ENCODE measurements around the gene TMEM44.
"Not testable (repeated sequence)": the region's sequence is repeated elsewhere in the genome, so short reads cannot be mapped to it uniquely, and the experiment has no call there.

The TMEM44 gene

DNA sequence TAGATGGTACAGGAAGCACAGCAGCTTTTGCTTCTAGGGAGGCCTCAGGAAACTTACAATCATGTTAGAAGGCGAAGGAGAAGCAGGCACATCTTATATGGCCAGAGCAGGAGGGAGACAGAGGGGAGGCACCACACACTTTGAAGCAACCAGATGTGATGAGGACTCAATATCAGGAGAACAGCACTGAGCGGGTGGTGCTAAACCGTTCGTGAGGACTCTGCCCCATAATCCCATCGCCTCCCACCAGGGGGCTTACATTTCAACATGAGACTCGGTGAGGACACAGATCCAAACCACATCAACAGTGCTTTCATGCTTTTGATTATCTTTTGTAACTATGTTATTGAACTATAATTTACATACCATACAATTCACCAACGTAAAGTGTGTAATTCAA lies 7.6 kb upstream of the TMEM44 start:
- DNase-seq, result no peak

DNA sequence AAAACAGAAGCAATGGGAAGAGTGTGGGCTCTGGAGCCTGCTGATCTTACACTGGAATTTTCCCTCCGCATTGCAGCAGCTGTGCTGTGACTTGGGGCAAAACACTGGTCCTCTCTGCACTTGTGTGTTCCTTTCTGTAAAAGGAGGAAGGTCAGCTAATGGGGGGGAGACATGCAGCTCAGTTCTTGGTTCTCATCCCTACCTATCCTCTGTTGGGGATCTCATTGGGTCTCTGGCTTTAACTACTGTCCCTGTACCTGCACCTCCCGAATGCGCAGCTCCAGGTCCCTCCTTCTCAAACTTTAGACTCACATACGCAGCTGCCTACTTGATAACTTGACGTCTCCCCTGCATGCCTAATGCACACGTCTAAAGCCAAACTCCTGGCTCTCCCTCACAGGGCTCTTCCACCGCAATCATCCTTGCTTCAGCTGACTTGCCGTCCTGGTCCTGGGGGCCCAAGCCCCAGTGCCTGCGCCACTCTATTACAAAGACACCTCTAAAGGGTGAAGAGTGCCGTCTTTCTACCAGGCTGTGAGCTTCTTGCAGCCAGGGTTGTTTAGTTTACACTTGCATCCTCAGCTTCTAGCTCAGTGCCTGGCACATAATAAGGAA lies 5.9 kb upstream of the TMEM44 start:
- DNase-seq, result no peak

DNA sequence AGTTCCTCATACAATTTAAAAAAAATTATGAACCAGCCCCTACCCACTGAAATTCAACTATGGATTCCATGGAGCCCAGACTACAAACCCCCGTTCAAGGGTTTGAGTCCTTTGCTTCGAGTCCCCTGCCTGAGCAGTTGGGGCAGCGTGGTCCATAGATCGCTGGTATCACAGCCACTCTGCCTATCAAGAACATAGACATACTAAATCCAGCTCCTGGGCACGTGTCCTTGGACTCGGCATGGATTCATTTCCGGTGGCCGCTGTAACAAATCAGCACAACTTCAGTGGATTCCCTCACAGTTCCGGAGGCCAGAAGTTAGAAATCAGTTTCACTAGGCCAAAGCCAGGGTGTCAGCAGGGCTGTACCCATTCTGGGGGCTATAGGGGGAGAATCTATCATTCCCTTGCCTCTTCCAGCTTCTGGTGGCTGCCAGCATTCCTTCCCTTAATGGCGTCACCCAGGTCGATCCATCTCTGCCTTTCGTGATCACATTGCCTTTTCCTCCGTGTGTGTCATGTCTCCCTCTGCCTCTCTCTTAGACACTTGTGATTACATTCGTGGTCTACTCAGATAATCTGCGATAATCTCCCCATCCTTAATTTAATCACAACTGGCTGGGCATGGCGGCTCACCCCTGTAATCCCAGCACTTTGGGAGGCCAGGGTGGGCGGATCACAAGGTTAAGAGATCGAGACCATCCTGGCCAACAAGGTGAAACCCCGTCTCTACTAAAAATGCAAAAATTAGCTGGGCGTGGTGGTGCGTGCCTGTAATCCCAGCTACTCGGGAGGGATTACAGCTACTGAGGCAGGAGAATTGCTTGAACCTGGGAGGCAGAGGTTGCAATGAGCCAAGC lies 4.6 kb upstream of the TMEM44 start:
- DNase-seq, result no peak

DNA sequence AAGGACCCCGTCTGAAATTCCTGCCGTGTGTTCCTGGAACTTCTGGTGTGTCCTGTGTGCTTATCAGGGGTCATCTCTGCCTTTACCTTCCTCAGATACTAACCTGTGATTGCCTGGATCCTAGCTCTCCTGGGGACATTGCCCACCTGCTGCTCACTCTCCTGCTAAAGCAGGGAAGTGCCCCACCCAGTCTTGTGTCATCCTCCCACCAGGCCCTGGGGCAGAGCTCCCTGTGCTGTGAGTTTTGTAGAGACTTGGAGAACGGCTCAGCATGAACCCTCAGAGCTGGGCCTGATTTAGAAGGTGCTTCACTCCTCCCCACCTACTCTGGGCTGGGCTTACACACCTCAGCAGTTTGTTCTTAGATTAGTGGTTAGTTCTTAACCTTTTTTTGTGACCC lies 3.8 kb upstream of the TMEM44 start:
- no peak for DNase-seq

- DNase-seq, result peak; percentile 85
Measured at GRCh38 chr3:194632809-194633348, 340 bp downstream of the TMEM44 start.

DNA sequence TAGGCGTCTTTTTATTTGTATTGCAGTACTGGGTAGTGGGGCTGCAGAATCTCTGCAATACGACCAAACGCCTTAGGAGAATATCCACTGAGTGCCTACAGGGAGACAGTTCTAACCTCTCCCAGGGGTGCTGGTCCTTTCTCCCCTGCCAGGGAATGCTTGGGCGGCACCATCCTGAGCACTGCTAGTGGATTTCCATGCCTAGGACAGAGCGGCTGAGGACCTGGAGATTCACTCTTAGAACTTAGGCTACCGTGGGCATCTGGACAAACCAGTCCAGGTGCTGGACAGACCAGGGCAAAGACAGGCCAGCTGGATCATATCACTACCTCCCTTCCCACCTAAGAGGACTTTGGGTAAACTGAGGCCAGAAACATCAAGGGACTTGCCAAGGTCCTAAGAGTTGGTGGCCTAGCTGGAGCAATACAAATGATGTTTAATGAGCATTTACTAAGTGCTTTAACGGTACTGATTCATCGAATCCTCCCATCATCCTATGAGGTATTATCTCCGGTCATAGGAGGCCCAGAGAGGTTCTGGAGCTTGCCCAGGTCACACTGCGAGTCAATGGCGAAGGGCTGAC lies 902 bp downstream of the TMEM44 start:
- DNase-seq, result no peak

- no peak for DNase-seq
Measured at GRCh38 chr3:194631696-194632095, 1.5 kb downstream of the TMEM44 start.

- not testable (repeated sequence) for DNase-seq
Measured at GRCh38 chr3:194630681-194631080, 2.5 kb downstream of the TMEM44 start.

DNA sequence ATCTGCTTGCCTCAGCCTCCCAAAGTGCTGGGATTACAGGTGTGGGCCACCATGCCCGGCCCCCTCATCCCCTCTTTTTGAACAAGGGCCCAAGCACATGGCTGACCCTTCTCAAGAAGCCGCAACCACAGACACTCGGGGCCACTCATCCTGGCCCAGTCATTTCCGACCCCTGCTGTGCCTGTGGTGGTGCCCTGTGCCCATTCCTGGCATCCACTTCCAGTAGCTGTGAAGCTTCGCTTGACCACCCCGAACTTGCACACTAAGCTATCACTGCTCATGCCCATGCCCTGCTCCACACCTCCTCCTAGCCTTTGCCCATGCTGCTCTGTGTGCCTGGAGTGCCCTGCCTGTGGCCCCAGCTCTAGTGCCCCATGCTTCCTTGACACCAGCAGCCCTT lies 8.3 kb downstream of the TMEM44 start:
- DNase-seq, result no peak

DNA sequence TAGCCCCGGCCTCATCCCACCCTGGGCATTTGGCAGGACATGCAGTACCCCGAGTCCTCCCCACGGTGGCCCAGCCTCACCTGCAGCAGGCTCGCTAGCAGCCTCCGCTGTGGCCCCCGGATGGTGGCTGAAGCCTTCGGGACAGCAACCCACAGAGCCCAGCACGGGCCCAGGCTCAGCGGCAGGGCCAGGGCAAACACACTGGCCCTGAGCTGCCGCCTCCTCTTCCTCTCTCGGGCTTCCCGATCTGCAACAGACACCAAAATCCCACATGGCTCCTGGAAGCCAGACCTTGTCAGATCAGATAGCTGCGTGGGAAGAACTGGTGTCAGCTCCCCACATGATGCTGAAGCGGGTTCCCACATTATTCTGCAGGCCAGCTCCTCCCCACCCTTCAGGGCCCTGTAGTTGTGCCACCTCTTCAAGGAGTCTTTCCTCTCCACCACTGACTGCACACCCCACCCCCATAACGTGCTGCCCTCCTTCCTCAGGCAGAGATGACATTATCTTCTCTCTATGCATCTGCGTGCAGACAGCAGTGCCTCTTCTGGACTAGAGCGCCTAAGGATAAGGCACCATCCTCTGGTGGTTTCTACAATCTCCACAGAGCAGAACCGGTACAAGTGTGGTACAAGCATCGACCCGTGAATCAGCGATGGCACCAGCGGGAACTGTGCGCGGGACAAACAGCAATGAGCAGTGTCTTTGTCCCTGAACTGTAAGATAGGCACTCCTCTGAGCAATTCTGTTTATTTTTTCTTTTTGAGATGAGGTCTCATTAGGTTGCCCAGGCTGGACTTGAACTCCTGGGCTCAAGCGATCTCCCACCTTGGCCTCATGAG lies 9.5 kb downstream of the TMEM44 start:
- DNase-seq, result no peak

DNA sequence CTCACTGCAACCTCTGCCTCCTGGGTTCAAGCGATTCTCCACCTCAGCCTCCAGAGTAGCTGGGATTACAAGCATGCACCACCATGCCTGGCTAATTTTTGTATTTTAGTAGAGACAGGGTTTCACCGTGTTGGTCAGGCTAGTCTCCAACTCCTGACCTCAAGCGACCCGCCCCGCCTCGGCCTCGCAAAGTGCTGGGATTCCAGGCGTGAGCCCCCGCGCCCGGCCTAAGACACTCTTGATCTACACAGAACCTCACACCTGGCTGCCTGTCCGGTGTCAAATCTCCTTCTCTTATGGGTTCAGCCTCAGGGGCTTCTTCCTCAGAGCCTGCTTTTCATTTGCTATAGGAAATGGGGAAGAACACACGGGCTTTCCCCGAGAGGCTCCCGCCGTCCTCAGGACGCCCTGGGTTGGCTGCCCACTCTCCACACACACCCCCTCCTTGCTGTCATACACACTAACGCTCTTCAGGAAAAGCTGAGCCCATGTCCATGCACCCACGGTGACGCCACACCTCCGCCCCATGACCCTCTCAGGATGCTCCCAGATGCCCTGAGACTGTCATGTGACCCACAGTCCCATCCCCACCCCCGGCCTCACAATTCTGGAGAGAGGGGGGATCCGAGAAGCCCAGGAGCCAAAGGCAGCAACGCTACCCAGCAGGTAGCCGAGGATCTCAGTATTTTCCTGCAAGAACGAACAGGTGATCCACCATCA lies 10.4 kb downstream of the TMEM44 start:
- no peak for DNase-seq

- no peak for DNase-seq
Measured at GRCh38 chr3:194621947-194622346, 11.3 kb downstream of the TMEM44 start.

GRCh38 chr3:194620196-194620595 lies 13.0 kb downstream of the TMEM44 start:
- DNase-seq, result no peak

DNA sequence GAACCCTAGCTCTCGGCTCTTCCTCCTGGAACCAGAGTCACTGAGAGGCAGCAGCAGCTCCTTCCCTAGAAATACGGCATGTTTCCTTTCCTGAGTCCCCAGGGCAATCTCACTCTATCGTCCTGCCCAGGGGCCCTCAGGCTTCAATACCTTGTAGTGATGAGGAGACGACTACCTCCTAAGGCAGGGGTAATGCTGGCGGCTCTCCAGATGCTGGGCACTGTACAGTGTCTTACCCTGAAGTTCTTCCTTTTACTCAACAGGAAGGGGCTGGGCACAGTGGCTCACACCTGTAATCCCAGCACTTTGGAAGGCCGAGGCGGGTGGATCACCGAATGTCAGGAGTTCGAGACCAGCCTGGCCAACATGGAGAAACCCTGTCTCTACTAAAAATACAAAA lies 13.5 kb downstream of the TMEM44 start:
- DNase-seq, result no peak

DNA sequence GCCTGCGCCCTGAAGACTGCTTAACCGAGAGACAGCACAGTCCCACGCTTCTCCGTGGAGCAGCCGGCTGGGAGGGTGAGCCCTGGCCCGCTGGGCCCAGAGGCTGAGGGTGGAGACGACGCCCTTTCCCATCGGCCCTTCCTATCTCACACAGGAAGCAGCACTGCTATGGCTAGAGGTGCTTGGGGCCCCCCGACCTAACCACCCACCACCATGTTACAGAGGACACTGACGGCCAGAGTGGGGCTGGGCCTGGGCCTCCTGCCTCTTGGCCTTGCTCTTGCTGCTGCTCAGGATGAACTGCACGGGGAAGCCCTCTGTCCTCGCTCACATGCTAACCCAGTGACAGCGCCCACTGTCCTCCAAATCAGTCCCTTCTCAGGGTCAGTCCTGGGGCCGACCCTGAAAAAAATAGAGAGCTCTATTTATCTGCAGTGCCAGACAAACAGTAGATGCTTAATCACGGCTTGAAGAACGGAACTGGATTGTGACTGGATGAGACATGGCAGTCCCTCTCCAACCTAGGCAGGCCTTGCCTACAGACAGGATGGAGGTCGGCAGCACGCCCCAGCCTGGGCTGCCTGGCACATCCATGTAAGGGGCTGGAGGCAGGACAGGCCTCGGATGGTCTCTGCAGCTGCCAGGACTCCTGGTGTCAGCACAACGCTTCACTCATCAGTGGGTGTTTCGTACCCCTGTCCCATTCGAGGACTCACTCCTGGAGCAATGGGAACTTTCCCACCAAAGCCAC lies 14.2 kb downstream of the TMEM44 start:
- DNase-seq, result no peak

- DNase-seq, result no peak
Measured at GRCh38 chr3:194617827-194618226, 15.4 kb downstream of the TMEM44 start.

GRCh38 chr3:194617143-194617671 lies 16.0 kb downstream of the TMEM44 start:
- DNase-seq, result no peak

DNA sequence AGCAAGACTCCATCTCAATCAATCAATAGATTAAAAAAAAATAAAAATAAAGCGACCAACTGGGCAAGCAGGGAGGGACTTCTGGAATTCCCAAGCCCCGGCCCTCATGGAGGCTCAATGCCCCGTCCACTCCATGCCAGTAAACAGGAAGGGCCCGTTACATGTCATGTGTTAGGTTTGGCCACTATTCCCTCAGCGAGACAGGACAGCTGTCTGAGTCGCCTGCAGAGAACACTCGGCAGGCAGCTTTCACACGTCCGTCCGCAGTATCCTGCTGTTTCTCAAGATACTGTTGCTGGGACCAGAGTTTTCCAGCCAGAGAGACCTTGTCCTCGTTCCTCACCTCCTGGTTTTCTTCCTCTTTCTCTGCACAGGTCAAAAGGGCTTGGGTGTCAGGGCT lies 18.0 kb downstream of the TMEM44 start:
- DNase-seq, result no peak

- no peak for DNase-seq
Measured at GRCh38 chr3:194612221-194612620, 21.0 kb downstream of the TMEM44 start.

- DNase-seq, result no peak
Measured at GRCh38 chr3:194610689-194611088, 22.5 kb downstream of the TMEM44 start.

- DNase-seq, result no peak
Measured at GRCh38 chr3:194609601-194610000, 23.6 kb downstream of the TMEM44 start.
